IMR-90 (cell line): ENCODE measurements around the gene DOHH. TPM values are rescaled to one million over a fixed set of nuclear protein-coding genes. Genes with fewer than 3 reads are reported as not detected.

ENCODE experiments used
- ATAC-seq: fragments of 200-7000 bp; cut with Tn5 transposase; 2 replicates; pipeline ENCODE4 v1.9.1; 2020; ENCODE audit warnings: low read depth, mild to moderate bottlenecking, moderate library complexity
- BruUV-seq: library from RNA; stranded (reverse); fragments of 400-500 nt; replicated peaks from 2 replicates; lab custom pipeline; 2021; lab: Mats Ljungman, UMichigan
- CTCF ChIA-PET: fragments of 300-600 bp; formaldehyde crosslinking; extraction: SDS; loops from one replicate; lab custom pipeline; 2021; ENCODE audit warnings: antibody characterized with exemption; lab: Yijun Ruan, JAX
- POLR2A ChIA-PET: fragments of 300-600 bp; sonication (Branson Sonifier 250); formaldehyde crosslinking; loops from one replicate; lab custom pipeline; 2022; ENCODE audit warnings: antibody characterized with exemption; ENCODE audit not compliant: unreplicated experiment; lab: Charles Lee
- DNase-seq: peaks from one replicate; pipeline ENCODE4 v3.0.0; 2013
- H2AFZ ChIP-seq: replicated peaks from 2 replicates; pipeline ENCODE3; 2013; ENCODE audit warnings: low read length, mild to moderate bottlenecking; ENCODE audit not compliant: poor library complexity
- H2AK5ac ChIP-seq: 2 replicates; pipeline ENCODE4 v1.6.1; 2013; ENCODE audit warnings: low read depth, low read length, inconsistent platforms
- H2AK9ac ChIP-seq: replicated peaks from 2 replicates; pipeline ENCODE3; 2013; ENCODE audit warnings: mild to moderate bottlenecking, low read depth, low read length, moderate library complexity; ENCODE audit not compliant: poor library complexity
- H2BK120ac ChIP-seq: 2 replicates; pipeline ENCODE4 v1.6.1; 2013; ENCODE audit warnings: low read depth, low read length, inconsistent platforms
- H2BK15ac ChIP-seq: 3 replicates; pipeline ENCODE4 v1.6.1; 2013; ENCODE audit warnings: low read depth, low read length, inconsistent platforms
- H2BK20ac ChIP-seq: 2 replicates; pipeline ENCODE4 v1.6.1; 2013; ENCODE audit warnings: low read depth, mild to moderate bottlenecking, inconsistent platforms, low read length, moderate library complexity
- H2BK5ac ChIP-seq: 2 replicates; pipeline ENCODE4 v1.6.1; 2013; ENCODE audit warnings: mild to moderate bottlenecking, low read depth, low read length, inconsistent platforms; ENCODE audit not compliant: poor library complexity, severe bottlenecking
- H3K14ac ChIP-seq: replicated peaks from 2 replicates; pipeline ENCODE4 v1.6.1; 2013; ENCODE audit warnings: low read depth, low read length, inconsistent platforms
- H3K18ac ChIP-seq: 2 replicates; pipeline ENCODE4 v1.6.1; 2013; ENCODE audit warnings: low read depth, low read length, control low read depth
- H3K23ac ChIP-seq: 2 replicates; pipeline ENCODE4 v1.6.1; 2013; ENCODE audit warnings: low read depth, low read length, inconsistent platforms
- H3K27ac ChIP-seq: 2 replicates; pipeline ENCODE4 v1.5.1; 2013; ENCODE audit warnings: mild to moderate bottlenecking, control low read depth, low read length; ENCODE audit not compliant: insufficient read depth
- H3K27me3 ChIP-seq: 2 replicates; pipeline ENCODE4 v1.6.1; 2013; ENCODE audit warnings: low read length; ENCODE audit not compliant: control insufficient read depth, insufficient read depth
- H3K36me3 ChIP-seq: 2 replicates; pipeline ENCODE4 v1.6.1; 2013; ENCODE audit warnings: low read length, mixed read lengths; ENCODE audit not compliant: control insufficient read depth, insufficient read depth
- H3K4ac ChIP-seq: 2 replicates; pipeline ENCODE4 v1.6.1; 2013; ENCODE audit warnings: low read depth, low read length, inconsistent platforms
- H3K4me1 ChIP-seq: 2 replicates; pipeline ENCODE4 v1.6.1; 2013; ENCODE audit warnings: low read length, mixed read lengths; ENCODE audit not compliant: control insufficient read depth, insufficient read depth
- H3K4me2 ChIP-seq: 2 replicates; pipeline ENCODE4 v1.6.1; 2013; ENCODE audit warnings: low read depth, mild to moderate bottlenecking, control low read depth, low read length, moderate library complexity
- H3K4me3 ChIP-seq: 2 replicates; pipeline ENCODE4 v1.5.1; 2013; ENCODE audit warnings: low read depth, mild to moderate bottlenecking, control low read depth, low read length, moderate library complexity; ENCODE audit not compliant: insufficient read depth
- H3K56ac ChIP-seq: 2 replicates; pipeline ENCODE4 v1.6.1; 2013; ENCODE audit warnings: low read length, inconsistent platforms; ENCODE audit not compliant: insufficient read depth; ENCODE audit errors: extremely low read depth
- H3K79me1 ChIP-seq, 2 experiments: 2 replicates each; pipeline ENCODE4 v1.6.1; 2013; ENCODE audit warnings: low read length in 2 of 2, inconsistent platforms in 1 of 2, low read depth in 1 of 2
- H3K9ac ChIP-seq: 2 replicates; pipeline ENCODE4 v1.6.1; 2013; ENCODE audit warnings: low read depth, low read length, control low read depth
- H3K9me1 ChIP-seq: 2 replicates; pipeline ENCODE4 v1.6.1; 2013; ENCODE audit warnings: low read length, inconsistent platforms; ENCODE audit not compliant: insufficient read depth
- H3K9me3 ChIP-seq: 2 replicates; pipeline ENCODE4 v1.6.1; 2013; ENCODE audit warnings: low read length; ENCODE audit not compliant: control insufficient read depth, insufficient read depth
- H4K20me1 ChIP-seq: 2 replicates; pipeline ENCODE4 v1.6.1; 2013; ENCODE audit warnings: low read length, inconsistent platforms; ENCODE audit not compliant: insufficient read depth
- H4K5ac ChIP-seq: 2 replicates; pipeline ENCODE4 v1.6.1; 2013; ENCODE audit warnings: mild to moderate bottlenecking, low read depth, low read length, control low read depth
- H4K8ac ChIP-seq, 2 experiments: 2 replicates each; pipeline ENCODE4 v1.6.1; 2013; ENCODE audit warnings: low read depth in 2 of 2, low read length in 2 of 2, control low read depth in 1 of 2, inconsistent platforms in 1 of 2
- H4K91ac ChIP-seq: 2 replicates; pipeline ENCODE4 v1.6.1; 2013; ENCODE audit warnings: low read depth, low read length, inconsistent platforms; ENCODE audit not compliant: insufficient read depth
- BHLHE40 ChIP-seq: fragments of 150-350 bp; IDR thresholded peaks from 2 replicates; pipeline ENCODE4 v1.6.1; 2016; ENCODE audit warnings: mild to moderate bottlenecking, low read depth, low read length
- CEBPB ChIP-seq: IDR thresholded peaks from 2 replicates; pipeline ENCODE4 v1.6.1; 2012; ENCODE audit warnings: low read depth, low read length, improper control_type of control experiment
- CHD1 ChIP-seq: IDR thresholded peaks from 2 replicates; pipeline ENCODE4 v1.6.1; 2012; ENCODE audit warnings: low read depth, low read length, improper control_type of control experiment
- CTCF ChIP-seq: conservative IDR thresholded peaks from 2 replicates; pipeline ENCODE4 v1.5.1; 2012; ENCODE audit warnings: mild to moderate bottlenecking, low read depth, low read length, improper control_type of control experiment
- ELK1 ChIP-seq: fragments of 150-350 bp; IDR thresholded peaks from 2 replicates; pipeline ENCODE4 v1.6.1; 2016; ENCODE audit warnings: low read depth, mild to moderate bottlenecking, low read length, moderate library complexity, borderline replicate concordance
- FOS ChIP-seq: fragments of 150-350 bp; IDR thresholded peaks from 2 replicates; pipeline ENCODE4 v1.6.1; 2016; ENCODE audit warnings: low read depth, low read length
- MAFK ChIP-seq: IDR thresholded peaks from 2 replicates; pipeline ENCODE4 v1.6.1; 2012; ENCODE audit warnings: low read depth, low read length, improper control_type of control experiment
- MAZ ChIP-seq: IDR thresholded peaks from 2 replicates; pipeline ENCODE4 v1.6.1; 2012; ENCODE audit warnings: low read depth, mild to moderate bottlenecking, low read length, improper control_type of control experiment, moderate library complexity, borderline replicate concordance
- MXI1 ChIP-seq: IDR thresholded peaks from 2 replicates; pipeline ENCODE4 v1.6.1; 2012; ENCODE audit warnings: low read depth, mild to moderate bottlenecking, low read length, moderate library complexity, borderline replicate concordance
- NFE2L2 ChIP-seq: fragments of 150-350 bp; IDR thresholded peaks from 2 replicates; pipeline ENCODE4 v1.6.1; 2016; ENCODE audit warnings: low read depth, mild to moderate bottlenecking, low read length
- POLR2A ChIP-seq: IDR thresholded peaks from 2 replicates; pipeline ENCODE4 v1.6.1; 2012; ENCODE audit warnings: mild to moderate bottlenecking, low read depth, low read length
- RAD21 ChIP-seq: IDR thresholded peaks from 2 replicates; pipeline ENCODE4 v1.6.1; 2012; ENCODE audit warnings: low read length, improper control_type of control experiment
- RCOR1 ChIP-seq: IDR thresholded peaks from 2 replicates; pipeline ENCODE4 v1.6.1; 2012; ENCODE audit warnings: mild to moderate bottlenecking, low read length, improper control_type of control experiment; ENCODE audit not compliant: insufficient replicate concordance
- RFX5 ChIP-seq: IDR thresholded peaks from 2 replicates; pipeline ENCODE4 v1.8.0; 2012; ENCODE audit warnings: low read depth, mild to moderate bottlenecking, low read length, moderate library complexity
- SMC3 ChIP-seq: fragments of 150-350 bp; IDR thresholded peaks from 2 replicates; pipeline ENCODE4 v1.6.1; 2016; ENCODE audit warnings: low read depth, mild to moderate bottlenecking, antibody characterized with exemption, low read length, moderate library complexity
- USF2 ChIP-seq: fragments of 150-350 bp; IDR thresholded peaks from 2 replicates; pipeline ENCODE4 v1.6.1; 2017; ENCODE audit warnings: mild to moderate bottlenecking, antibody characterized with exemption, low read length, low read depth
- WGBS, 2 experiments: methylation state at CpG; one replicate each; pipeline versions ENCODE4 v1.1.5 to v1.1.7; 2013; ENCODE audit warnings: missing lambda C conversion rate in 2 of 2; ENCODE audit not compliant: insufficient read length in 1 of 2; ENCODE audit errors: extremely low coverage in 2 of 2; 5-methylcytosine and 5-hydroxymethylcytosine counted together
- dilution Hi-C: fragments of 300-500 bp; cut with HindIII; formaldehyde crosslinking; loops from one replicate; pipeline ENCODE4 v1.14.3; 2018; ENCODE audit warnings: low sequenced_read_pairs; ENCODE audit not compliant: unreplicated experiment
- in situ Hi-C: fragments of 300-500 bp; cut with MboI; formaldehyde crosslinking; loops from 3 replicates; pipeline ENCODE4 v1.14.3; 2019; ENCODE audit warnings: low sequenced_read_pairs, inconsistent platforms, mixed read lengths
- intact Hi-C: fragments of 100-400 bp; cut with micrococcal nuclease; formaldehyde crosslinking; loops from 2 replicates; pipeline ENCODE4 v1.10.0; 2022
- polyA plus RNA-seq, 3 experiments: library from polyadenylated mRNA; depleted of rRNA; stranded (reverse); fragments of >200 nt; gene quantifications; 2 replicates each; pipeline ENCODE4 v1.2.3, GENCODE V29; 2012; ENCODE audit warnings: low replicate concordance in 1 of 3
- total RNA-seq: library from RNA; depleted of rRNA; stranded (reverse); fragments of >200 nt; gene quantifications from 2 replicates; pipeline ENCODE4 v1.2.3, GENCODE V29; 2012

Gene DOHH
- total and polyA plus RNA-seq, 2 of the 4 experiments (the other 2 are of a cell fraction) = 3.2 to 9.2 TPM

GRCh38 chr19:3528080-3528479 lies 27.6 kb upstream of the DOHH start:
- Histone ChIP-seq H3K9me1 (peaks cover 6% of the 10 kb centered on the region; the same call in 1 of the 2 replicates), H3K4me3 (no peak overlapping the region), H3K27me3 (no peaks in the 10 kb centered on the region), H2AK5ac (no peak overlapping the region), H3K18ac (no peak overlapping the region), H2BK5ac (no peak overlapping the region), H3K9ac (no peak overlapping the region), H3K56ac (no peak overlapping the region), H2AK9ac (peak overlapping the region; percentile 24), H3K14ac (no peak overlapping the region), H3K27ac (no peak overlapping the region), H4K8ac (no peak overlapping the region), H3K4ac (no peak overlapping the region), H3K79me1 (peaks cover 20 to 38% of the 10 kb centered on the region in 2 experiments), H2BK120ac (no peak overlapping the region), H3K23ac (no peak overlapping the region), H4K20me1 (peaks cover 26% of the 10 kb centered on the region), H3K4me1 (no peaks in the 10 kb centered on the region), H4K5ac (no peak overlapping the region), H3K9me3 (no peaks in the 10 kb centered on the region), H4K91ac (no peak overlapping the region), H3K36me3 (peaks cover 70% of the 10 kb centered on the region), H2BK15ac (no peak overlapping the region), H2AFZ (no peak overlapping the region), H2BK20ac (no peak overlapping the region), H3K4me2 (no peak overlapping the region)
- no TSS peak for BruUV-seq
- DNase-seq (no peak), ATAC-seq (no peak)
- intact Hi-C loops (no loop called here), dilution Hi-C loops (no loop called here), in situ Hi-C loops (no loop called here)
- 100% methylated on average over 3 of the region's 14 CpGs; no CpG with 5 or more reads in 1 of the 2 experiments for WGBS, 2 experiments
- TF ChIP-seq CHD1 = no peak
- no peak for TF ChIP-seq BHLHE40
- no peak for TF ChIP-seq MAFK
- TF ChIP-seq MAZ = no peak
- TF ChIP-seq CTCF = no peak
- TF ChIP-seq SMC3 = no peak
- TF ChIP-seq RCOR1 = no peak
- TF ChIP-seq RAD21 = no peak
- no peak for TF ChIP-seq ELK1
- no peak for TF ChIP-seq MXI1
- no peak for TF ChIP-seq FOS
- no peak for TF ChIP-seq CEBPB
- no peak for TF ChIP-seq USF2
- TF ChIP-seq RFX5 = no peak
- TF ChIP-seq POLR2A = no peak
- no peak for TF ChIP-seq NFE2L2
- ChIA-PET POLR2A (no interaction called here), CTCF (no interaction called here)
